HG02610 (cell line): ENCODE results near the gene EHBP1L1.
"Not testable (repeated sequence)": the region's sequence is repeated elsewhere in the genome, so short reads cannot be mapped to it uniquely, and the experiment has no call there.

Experiments used
- ATAC-seq: cut with Tn5 transposase; IDR thresholded peaks from one replicate; pipeline ENCODE4 v1.9.1; 2021; ENCODE audit warnings: mild to moderate bottlenecking, moderate library complexity; ENCODE audit not compliant: unreplicated experiment

Gene EHBP1L1

GRCh38 chr11:65633390-65634108 is 57.7 kb downstream of the EHBP1L1 start:
- ATAC-seq, result no peak

GRCh38 chr11:65634109-65634436 is 58.2 kb downstream of the EHBP1L1 start:
- ATAC-seq, result no peak

GRCh38 chr11:65634440-65634839 is 58.6 kb downstream of the EHBP1L1 start:
- ATAC-seq, result no peak

DNA sequence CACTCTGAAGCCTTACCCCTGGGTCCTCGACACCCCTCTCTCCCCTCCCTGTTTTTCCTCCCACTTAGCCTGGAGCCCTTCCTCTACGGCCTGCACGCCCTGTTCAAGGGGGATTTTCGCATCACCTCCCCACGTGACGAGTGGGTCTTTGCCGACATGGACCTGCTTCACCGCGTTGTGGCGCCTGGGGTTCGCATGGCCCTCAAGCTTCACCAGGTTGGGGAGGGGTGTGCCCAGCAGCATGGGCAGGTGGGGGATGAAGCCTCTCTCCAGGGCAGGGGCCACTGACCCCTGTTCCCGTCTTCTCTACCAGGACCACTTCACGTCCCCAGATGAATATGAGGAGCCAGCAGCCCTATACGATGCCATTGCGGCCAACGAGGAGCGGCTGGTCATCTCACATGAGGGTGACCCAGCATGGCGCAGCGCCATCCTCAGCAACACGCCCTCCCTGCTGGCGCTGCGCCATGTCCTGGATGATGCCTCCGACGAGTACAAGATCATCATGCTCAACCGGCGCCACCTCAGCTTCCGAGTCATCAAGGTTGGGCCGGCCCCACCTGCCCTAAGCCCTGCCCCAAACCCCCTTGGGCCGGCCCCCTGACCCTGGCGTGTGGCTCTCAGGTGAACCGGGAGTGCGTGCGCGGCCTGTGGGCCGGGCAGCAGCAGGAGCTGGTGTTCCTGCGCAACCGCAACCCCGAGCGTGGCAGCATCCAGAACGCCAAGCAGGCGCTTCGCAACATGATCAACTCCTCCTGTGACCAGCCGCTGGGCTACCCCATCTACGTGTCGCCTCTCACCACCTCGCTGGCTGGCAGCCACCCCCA is 59.3 kb downstream of the EHBP1L1 start:
- ATAC-seq, result no peak

- no peak for ATAC-seq
These were observed 60.5 kb downstream of the EHBP1L1 start for GRCh38 chr11:65636108-65637031.

- no peak for ATAC-seq
These were observed 61.2 kb downstream of the EHBP1L1 start for GRCh38 chr11:65637032-65637557.

GRCh38 chr11:65637794-65638419 is 62.1 kb downstream of the EHBP1L1 start, which contains the start of gene SIPA1:
SIPA1 (plus strand) TSS chr11:65638101; CDS start chr11:65640922, 2,821 bp downstream.
- ATAC-seq, result peak; percentile 53

DNA sequence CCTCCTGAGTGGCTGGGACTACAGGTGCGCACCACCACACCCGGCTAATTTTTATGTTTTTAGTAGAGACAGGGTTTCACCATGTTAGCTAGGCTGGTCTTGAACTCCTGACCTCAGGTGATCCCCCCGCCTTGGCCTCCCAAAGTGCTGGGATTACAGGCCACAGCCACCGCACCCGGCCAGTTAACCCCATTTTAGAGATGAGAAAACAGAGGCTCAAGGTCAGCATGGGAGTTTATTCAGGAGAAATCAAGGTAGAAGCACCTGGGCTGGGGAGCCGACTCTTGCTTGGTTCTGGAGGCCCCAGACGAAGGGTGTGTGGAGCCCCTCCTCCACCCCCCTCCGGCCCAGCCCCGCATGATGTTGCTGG is 63.4 kb downstream of the EHBP1L1 start:
- ATAC-seq, result not testable (repeated sequence)

DNA sequence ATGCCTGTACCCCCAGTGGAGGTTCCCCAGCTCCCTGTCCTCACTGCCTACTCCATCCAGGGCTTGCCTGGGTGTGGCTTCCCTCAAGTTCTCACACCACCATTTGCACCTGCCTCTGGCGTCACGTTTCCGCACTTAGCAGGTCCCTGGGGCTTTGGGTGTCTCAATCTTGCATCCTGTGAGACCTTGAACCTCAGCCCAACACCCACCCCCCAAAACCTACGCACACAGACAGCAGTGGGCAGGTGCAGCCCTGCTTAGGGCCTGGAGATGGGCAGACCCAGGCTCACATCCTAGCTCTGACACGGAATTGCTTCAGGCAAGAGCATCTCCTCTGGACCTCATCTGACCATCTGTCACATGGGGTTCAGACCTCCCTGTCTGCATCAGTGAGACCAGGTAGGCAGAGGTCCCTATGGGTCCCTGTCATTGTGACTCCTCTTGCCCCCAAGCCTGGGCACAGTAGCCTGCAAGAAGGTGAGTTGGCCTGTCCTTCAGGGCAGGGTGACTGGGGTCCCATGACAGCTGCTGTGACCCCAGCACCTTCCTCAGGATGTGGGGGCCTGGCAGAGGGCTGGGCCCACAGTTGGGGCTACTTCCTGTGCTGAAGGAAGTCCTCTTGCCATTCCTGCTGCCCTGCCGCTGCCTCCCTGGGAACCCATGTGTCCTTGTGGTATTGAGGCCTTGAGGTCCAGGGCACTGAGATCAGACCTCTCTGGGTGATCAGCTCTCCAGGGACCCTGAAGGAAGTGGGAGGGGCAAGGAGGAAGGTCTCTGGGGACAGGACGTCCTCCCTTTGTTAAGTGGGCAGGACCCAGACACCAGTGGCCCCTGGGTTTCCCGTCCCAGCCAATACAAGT is 64.0 kb downstream of the EHBP1L1 start:
- peak; percentile 33 for ATAC-seq

- no peak for ATAC-seq
These were observed 64.8 kb downstream of the EHBP1L1 start for GRCh38 chr11:65640483-65641296.

DNA sequence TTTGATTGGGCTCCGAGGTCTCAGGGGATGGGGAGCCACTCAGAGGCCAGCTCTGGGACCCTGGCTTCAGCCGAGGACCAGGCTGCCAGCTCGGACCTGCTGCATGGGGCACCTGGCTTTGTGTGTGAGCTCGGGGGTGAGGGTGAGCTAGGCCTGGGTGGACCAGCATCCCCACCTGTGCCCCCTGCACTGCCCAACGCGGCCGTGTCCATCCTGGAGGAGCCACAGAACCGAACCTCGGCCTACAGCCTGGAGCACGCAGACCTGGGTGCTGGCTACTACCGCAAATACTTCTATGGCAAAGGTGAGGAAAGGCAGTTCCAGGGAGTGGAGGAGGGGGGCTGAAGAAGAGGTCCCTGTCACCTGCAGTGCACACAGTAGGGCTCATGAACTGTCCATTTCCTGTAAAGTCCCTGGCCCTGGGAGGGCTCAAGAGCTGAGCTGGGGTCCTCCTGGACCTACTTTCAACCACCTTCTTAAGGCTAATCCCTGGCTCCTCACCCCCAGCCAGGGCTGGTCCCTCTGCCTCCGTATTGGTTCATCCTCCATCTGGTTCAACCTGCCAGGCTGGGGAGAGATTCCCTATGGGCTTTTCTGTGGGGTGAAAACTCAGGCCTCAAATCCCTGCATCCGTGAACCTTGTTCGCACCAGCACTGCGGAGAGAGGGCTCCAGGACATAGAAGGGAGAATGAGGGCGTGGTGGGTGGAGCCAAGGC is 65.6 kb downstream of the EHBP1L1 start:
- ATAC-seq, result no peak
